Measurements from ENCODE around the gene RNF217. TPM values are rescaled to one million over a fixed set of nuclear protein-coding genes. Genes with fewer than 3 reads are reported as not detected.

Gene RNF217
- total RNA-seq, 1 experiment from 2014 or later = 12.2 TPM

GRCh38 chr6:125003070-125003469 lies 40.8 kb downstream of the RNF217 start:
- TF ChIP-seq, protein P1, sequence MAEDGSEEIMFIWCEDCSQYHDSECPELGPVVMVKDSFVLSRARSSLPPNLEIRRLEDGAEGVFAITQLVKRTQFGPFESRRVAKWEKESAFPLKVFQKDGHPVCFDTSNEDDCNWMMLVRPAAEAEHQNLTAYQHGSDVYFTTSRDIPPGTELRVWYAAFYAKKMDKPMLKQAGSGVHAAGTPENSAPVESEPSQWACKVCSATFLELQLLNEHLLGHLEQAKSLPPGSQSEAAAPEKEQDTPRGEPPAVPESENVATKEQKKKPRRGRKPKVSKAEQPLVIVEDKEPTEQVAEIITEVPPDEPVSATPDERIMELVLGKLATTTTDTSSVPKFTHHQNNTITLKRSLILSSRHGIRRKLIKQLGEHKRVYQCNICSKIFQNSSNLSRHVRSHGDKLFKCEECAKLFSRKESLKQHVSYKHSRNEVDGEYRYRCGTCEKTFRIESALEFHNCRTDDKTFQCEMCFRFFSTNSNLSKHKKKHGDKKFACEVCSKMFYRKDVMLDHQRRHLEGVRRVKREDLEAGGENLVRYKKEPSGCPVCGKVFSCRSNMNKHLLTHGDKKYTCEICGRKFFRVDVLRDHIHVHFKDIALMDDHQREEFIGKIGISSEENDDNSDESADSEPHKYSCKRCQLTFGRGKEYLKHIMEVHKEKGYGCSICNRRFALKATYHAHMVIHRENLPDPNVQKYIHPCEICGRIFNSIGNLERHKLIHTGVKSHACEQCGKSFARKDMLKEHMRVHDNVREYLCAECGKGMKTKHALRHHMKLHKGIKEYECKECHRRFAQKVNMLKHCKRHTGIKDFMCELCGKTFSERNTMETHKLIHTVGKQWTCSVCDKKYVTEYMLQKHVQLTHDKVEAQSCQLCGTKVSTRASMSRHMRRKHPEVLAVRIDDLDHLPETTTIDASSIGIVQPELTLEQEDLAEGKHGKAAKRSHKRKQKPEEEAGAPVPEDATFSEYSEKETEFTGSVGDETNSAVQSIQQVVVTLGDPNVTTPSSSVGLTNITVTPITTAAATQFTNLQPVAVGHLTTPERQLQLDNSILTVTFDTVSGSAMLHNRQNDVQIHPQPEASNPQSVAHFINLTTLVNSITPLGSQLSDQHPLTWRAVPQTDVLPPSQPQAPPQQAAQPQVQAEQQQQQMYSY (CRISPR knock-in tag; IDR thresholded peaks at IDR 0.05) = no peak
- no peak for TF ChIP-seq IRF2 (CRISPR knock-in tag; IDR thresholded peaks at IDR 0.05; ENCODE audit: borderline replicate concordance, low read depth)
- TF ChIP-seq, protein P2, sequence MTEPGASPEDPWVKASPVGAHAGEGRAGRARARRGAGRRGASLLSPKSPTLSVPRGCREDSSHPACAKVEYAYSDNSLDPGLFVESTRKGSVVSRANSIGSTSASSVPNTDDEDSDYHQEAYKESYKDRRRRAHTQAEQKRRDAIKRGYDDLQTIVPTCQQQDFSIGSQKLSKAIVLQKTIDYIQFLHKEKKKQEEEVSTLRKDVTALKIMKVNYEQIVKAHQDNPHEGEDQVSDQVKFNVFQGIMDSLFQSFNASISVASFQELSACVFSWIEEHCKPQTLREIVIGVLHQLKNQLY (CRISPR knock-in tag; IDR thresholded peaks at IDR 0.05) = no peak
- TF ChIP-seq, protein P3, sequence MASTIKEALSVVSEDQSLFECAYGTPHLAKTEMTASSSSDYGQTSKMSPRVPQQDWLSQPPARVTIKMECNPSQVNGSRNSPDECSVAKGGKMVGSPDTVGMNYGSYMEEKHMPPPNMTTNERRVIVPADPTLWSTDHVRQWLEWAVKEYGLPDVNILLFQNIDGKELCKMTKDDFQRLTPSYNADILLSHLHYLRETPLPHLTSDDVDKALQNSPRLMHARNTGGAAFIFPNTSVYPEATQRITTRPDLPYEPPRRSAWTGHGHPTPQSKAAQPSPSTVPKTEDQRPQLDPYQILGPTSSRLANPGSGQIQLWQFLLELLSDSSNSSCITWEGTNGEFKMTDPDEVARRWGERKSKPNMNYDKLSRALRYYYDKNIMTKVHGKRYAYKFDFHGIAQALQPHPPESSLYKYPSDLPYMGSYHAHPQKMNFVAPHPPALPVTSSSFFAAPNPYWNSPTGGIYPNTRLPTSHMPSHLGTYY (CRISPR knock-in tag; IDR thresholded peaks at IDR 0.05) = no peak
- no peak for TF ChIP-seq HMGA2 (CRISPR knock-in tag; IDR thresholded peaks at IDR 0.05)
- no peak for TF ChIP-seq ATF3 (CRISPR knock-in tag; conservative IDR thresholded peaks at IDR 0.05)
- TF ChIP-seq, protein P4, sequence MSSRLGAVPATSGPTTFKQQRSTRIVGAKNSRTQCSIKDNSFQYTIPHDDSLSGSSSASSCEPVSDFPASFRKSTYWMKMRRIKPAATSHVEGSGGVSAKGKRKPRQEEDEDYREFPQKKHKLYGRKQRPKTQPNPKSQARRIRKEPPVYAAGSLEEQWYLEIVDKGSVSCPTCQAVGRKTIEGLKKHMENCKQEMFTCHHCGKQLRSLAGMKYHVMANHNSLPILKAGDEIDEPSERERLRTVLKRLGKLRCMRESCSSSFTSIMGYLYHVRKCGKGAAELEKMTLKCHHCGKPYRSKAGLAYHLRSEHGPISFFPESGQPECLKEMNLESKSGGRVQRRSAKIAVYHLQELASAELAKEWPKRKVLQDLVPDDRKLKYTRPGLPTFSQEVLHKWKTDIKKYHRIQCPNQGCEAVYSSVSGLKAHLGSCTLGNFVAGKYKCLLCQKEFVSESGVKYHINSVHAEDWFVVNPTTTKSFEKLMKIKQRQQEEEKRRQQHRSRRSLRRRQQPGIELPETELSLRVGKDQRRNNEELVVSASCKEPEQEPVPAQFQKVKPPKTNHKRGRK (CRISPR knock-in tag; IDR thresholded peaks at IDR 0.05; ENCODE audit: borderline replicate concordance) = no peak
- TF ChIP-seq ZNF121 (CRISPR knock-in tag; IDR thresholded peaks at IDR 0.05) = no peak
- TF ChIP-seq ZBTB21 (CRISPR knock-in tag; IDR thresholded peaks at IDR 0.05; ENCODE audit: borderline replicate concordance) = no peak
- no peak for TF ChIP-seq CREB1 (CRISPR knock-in tag; IDR thresholded peaks at IDR 0.05)
- TF ChIP-seq SP1 (CRISPR knock-in tag; conservative IDR thresholded peaks at IDR 0.05) = no peak
- TF ChIP-seq, protein P5, sequence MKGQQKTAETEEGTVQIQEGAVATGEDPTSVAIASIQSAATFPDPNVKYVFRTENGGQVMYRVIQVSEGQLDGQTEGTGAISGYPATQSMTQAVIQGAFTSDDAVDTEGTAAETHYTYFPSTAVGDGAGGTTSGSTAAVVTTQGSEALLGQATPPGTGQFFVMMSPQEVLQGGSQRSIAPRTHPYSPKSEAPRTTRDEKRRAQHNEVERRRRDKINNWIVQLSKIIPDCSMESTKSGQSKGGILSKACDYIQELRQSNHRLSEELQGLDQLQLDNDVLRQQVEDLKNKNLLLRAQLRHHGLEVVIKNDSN (CRISPR knock-in tag; IDR thresholded peaks at IDR 0.05) = no peak
- Mint-ChIP-seq H3K27me3 (ENCODE audit: low read depth) (no peaks in the 10 kb centered on the region), H3K9me3 (peaks cover 7% of the 10 kb centered on the region; the same call in 1 of the 2 replicates), H3K4me3 (no peak overlapping the region), H3K27ac (no peak overlapping the region), H3K4me1 (peaks cover 18% of the 10 kb centered on the region), H3K36me3 (no peaks in the 10 kb centered on the region)
- DNase-seq (ENCODE audit: low spot score) (no peak), ATAC-seq (no peak)
- ChIA-PET POLR2A (no interaction called here), CTCF (no interaction called here)

- ChIA-PET POLR2A (no interaction called here), CTCF (no interaction called here)
- no peak for TF ChIP-seq JAZF1 (CRISPR knock-in tag; IDR thresholded peaks at IDR 0.05)
- no peak for TF ChIP-seq NR3C1 (CRISPR knock-in tag; conservative IDR thresholded peaks at IDR 0.05; ENCODE audit: low read depth)
- no peak for TF ChIP-seq GRHL2 (CRISPR knock-in tag; IDR thresholded peaks at IDR 0.05; ENCODE audit: insufficient replicate concordance, severe bottlenecking)
- TF ChIP-seq, protein P6, sequence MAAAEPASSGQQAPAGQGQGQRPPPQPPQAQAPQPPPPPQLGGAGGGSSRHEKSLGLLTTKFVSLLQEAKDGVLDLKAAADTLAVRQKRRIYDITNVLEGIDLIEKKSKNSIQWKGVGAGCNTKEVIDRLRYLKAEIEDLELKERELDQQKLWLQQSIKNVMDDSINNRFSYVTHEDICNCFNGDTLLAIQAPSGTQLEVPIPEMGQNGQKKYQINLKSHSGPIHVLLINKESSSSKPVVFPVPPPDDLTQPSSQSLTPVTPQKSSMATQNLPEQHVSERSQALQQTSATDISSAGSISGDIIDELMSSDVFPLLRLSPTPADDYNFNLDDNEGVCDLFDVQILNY (CRISPR knock-in tag; IDR thresholded peaks at IDR 0.05) = no peak
- TF ChIP-seq ZNF317 (CRISPR knock-in tag; IDR thresholded peaks at IDR 0.05; ENCODE audit: borderline replicate concordance, low read depth) = no peak
- no peak for TF ChIP-seq ETV6 (CRISPR knock-in tag; IDR thresholded peaks at IDR 0.05)
- no peak for TF ChIP-seq NFE2L1 (CRISPR knock-in tag; IDR thresholded peaks at IDR 0.05)
- no peak for TF ChIP-seq ZMAT4 (CRISPR knock-in tag; IDR thresholded peaks at IDR 0.05)
- TF ChIP-seq, protein P7, sequence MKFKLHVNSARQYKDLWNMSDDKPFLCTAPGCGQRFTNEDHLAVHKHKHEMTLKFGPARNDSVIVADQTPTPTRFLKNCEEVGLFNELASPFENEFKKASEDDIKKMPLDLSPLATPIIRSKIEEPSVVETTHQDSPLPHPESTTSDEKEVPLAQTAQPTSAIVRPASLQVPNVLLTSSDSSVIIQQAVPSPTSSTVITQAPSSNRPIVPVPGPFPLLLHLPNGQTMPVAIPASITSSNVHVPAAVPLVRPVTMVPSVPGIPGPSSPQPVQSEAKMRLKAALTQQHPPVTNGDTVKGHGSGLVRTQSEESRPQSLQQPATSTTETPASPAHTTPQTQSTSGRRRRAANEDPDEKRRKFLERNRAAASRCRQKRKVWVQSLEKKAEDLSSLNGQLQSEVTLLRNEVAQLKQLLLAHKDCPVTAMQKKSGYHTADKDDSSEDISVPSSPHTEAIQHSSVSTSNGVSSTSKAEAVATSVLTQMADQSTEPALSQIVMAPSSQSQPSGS (CRISPR knock-in tag; IDR thresholded peaks at IDR 0.05; ENCODE audit: borderline replicate concordance, low read depth) = no peak
- TF ChIP-seq FOXK1 (CRISPR knock-in tag; IDR thresholded peaks at IDR 0.05) = no peak
- no peak for TF ChIP-seq MYBL2 (CRISPR knock-in tag; IDR thresholded peaks at IDR 0.05)
- TF ChIP-seq NR1H2 (CRISPR knock-in tag; IDR thresholded peaks at IDR 0.05) = no peak
Measured at GRCh38 chr6:125004198-125004597, 42.0 kb downstream of the RNF217 start.

More at GRCh38 chr6:125004198-125004597, 42.0 kb downstream of the RNF217 start:
- Mint-ChIP-seq H3K4me3 (no peak overlapping the region), H3K27ac (no peak overlapping the region), H3K4me1 (peaks cover 16% of the 10 kb centered on the region), H3K36me3 (no peaks in the 10 kb centered on the region), H3K27me3 (ENCODE audit: low read depth) (no peaks in the 10 kb centered on the region), H3K9me3 (peaks cover 7% of the 10 kb centered on the region; the same call in 1 of the 2 replicates)
- no peak for DNase-seq (ENCODE audit: low spot score)
- ATAC-seq = no peak

Data from WTC11 (cell line).